H1 (cell line): ENCODE measurements around the gene GBGT1. TPM values are rescaled to one million over a fixed set of nuclear protein-coding genes. Genes with fewer than 3 reads are reported as not detected.

Experiments used
- CTCF ChIA-PET: fragments of 300-600 bp; sonication (Branson Sonifier 250); formaldehyde crosslinking; loops from one replicate; lab custom pipeline; 2021; ENCODE audit not compliant: partially characterized antibody; lab: Charles Lee
- POLR2A ChIA-PET: fragments of 300-600 bp; sonication (Branson Sonifier 250); formaldehyde crosslinking; loops from one replicate; lab custom pipeline; 2021; ENCODE audit warnings: inconsistent platforms; ENCODE audit not compliant: partially characterized antibody; lab: Charles Lee
- DNase-seq, 2 experiments: peaks; one replicate each; pipeline versions ENCODE4 v3.0.0 to v3.0.0-alpha.2; 2010 to 2022; ENCODE audit warnings: low spot score in 2 of 2, low read depth in 1 of 2, mixed read lengths in 1 of 2
- FAIRE-seq: peaks from 2 replicates; lab custom pipeline; 2011; peaks lifted over from hg19 to GRCh38; lab: Jason Lieb, UNC
- H2AFZ ChIP-seq: 2 replicates; pipeline ENCODE4 v1.8.1; 2012; ENCODE audit warnings: low read length, inconsistent platforms
- H2AK5ac ChIP-seq: 2 replicates; pipeline ENCODE4 v1.6.1; 2013; ENCODE audit warnings: low read depth, low read length
- H2BK120ac ChIP-seq: replicated peaks from 2 replicates; pipeline ENCODE3; 2013; ENCODE audit warnings: low read depth, low read length, inconsistent platforms
- H2BK12ac ChIP-seq: 2 replicates; pipeline ENCODE4 v1.6.1; 2013; ENCODE audit warnings: low read depth, low read length
- H2BK15ac ChIP-seq: 2 replicates; pipeline ENCODE4 v1.6.1; 2013; ENCODE audit warnings: low read length
- H2BK20ac ChIP-seq: 2 replicates; pipeline ENCODE4 v1.6.1; 2013; ENCODE audit warnings: low read length
- H2BK5ac ChIP-seq: 2 replicates; pipeline ENCODE4 v1.6.1; 2013; ENCODE audit warnings: low read depth, low read length
- H3K14ac ChIP-seq: 2 replicates; pipeline ENCODE4 v1.6.1; 2013; ENCODE audit warnings: inconsistent platforms; ENCODE audit not compliant: insufficient read length
- H3K18ac ChIP-seq: 2 replicates; pipeline ENCODE4 v1.6.1; 2013; ENCODE audit warnings: low read length; ENCODE audit errors: extremely low read depth
- H3K23ac ChIP-seq: 2 replicates; pipeline ENCODE4 v1.6.1; 2013; ENCODE audit warnings: inconsistent platforms; ENCODE audit not compliant: insufficient read length
- H3K23me2 ChIP-seq: 2 replicates; pipeline ENCODE4 v1.6.1; 2013; ENCODE audit warnings: low read depth, low read length
- H3K27ac ChIP-seq: 2 replicates; pipeline ENCODE4 v1.6.1; 2011; ENCODE audit warnings: low read depth, low read length, inconsistent platforms
- H3K27me3 ChIP-seq, 4 experiments: replicated peaks in 1 of 4; 1 replicate in 1 of 4; 2 replicates in 3 of 4; pipeline versions ENCODE4 v1.6.1 to v1.8.1; 2011 to 2013; ENCODE audit warnings: low read length in 3 of 4, mild to moderate bottlenecking in 3 of 4, inconsistent platforms in 2 of 4, mixed read lengths in 2 of 4, moderate library complexity in 1 of 4; ENCODE audit not compliant: control insufficient read depth in 3 of 4, insufficient read depth in 3 of 4; ENCODE audit errors: extremely low read depth in 1 of 4
- H3K36me3 ChIP-seq, 4 experiments: 2 replicates each; pipeline versions ENCODE4 v1.6.1 to v1.8.1; 2011 to 2013; ENCODE audit warnings: mild to moderate bottlenecking in 4 of 4, low read length in 3 of 4, moderate library complexity in 2 of 4, control low read depth in 1 of 4, inconsistent platforms in 1 of 4; ENCODE audit not compliant: insufficient read depth in 4 of 4, control insufficient read depth in 2 of 4
- H3K4ac ChIP-seq: replicated peaks from 2 replicates; pipeline ENCODE3; 2013; ENCODE audit warnings: low read length, low read depth, mixed read lengths, inconsistent platforms; ENCODE audit not compliant: insufficient read length
- H3K4me1 ChIP-seq, 4 experiments: replicated peaks in 1 of 4; 1 replicate in 1 of 4; 2 replicates in 3 of 4; pipeline versions ENCODE4 v1.6.1 to v1.8.1; 2011 to 2013; ENCODE audit warnings: low read length in 3 of 4, inconsistent platforms in 2 of 4, mixed read lengths in 1 of 4; ENCODE audit not compliant: insufficient read depth in 4 of 4, control insufficient read depth in 3 of 4
- H3K4me2 ChIP-seq, 2 experiments: 2 replicates each; pipeline versions ENCODE4 v1.6.1 to v1.8.1; 2011 to 2013; ENCODE audit warnings: low read depth in 2 of 2, low read length in 2 of 2, control low read depth in 1 of 2, inconsistent platforms in 1 of 2, mild to moderate bottlenecking in 1 of 2; ENCODE audit not compliant: insufficient read depth in 1 of 2
- H3K4me3 ChIP-seq, 4 experiments: fragments of 200-600, 300-600 bp in 1 of 4; sonication (generic), shearing (Covaris generic), sonication (Bioruptor Twin) in 1 of 4; 2 replicates each; pipeline versions ENCODE4 v1.5.1 to v1.8.1; 2011 to 2016; ENCODE audit warnings: low read length in 4 of 4, low read depth in 3 of 4, control low read depth in 2 of 4, inconsistent platforms in 2 of 4, mild to moderate bottlenecking in 2 of 4, mixed read lengths in 1 of 4, moderate library complexity in 1 of 4; ENCODE audit not compliant: insufficient read depth in 2 of 4; ENCODE audit errors: extremely low read depth in 1 of 4
- H3K56ac ChIP-seq: replicated peaks from 2 replicates; pipeline ENCODE3; 2013; ENCODE audit warnings: low read depth, mild to moderate bottlenecking, mixed read lengths, low read length, inconsistent platforms; ENCODE audit not compliant: insufficient read length
- H3K79me1 ChIP-seq: 2 replicates; pipeline ENCODE4 v1.6.1; 2013; ENCODE audit warnings: low read depth, low read length, control low read depth
- H3K79me2 ChIP-seq, 2 experiments: 2 replicates each; pipeline versions ENCODE4 v1.6.1 to v1.8.1; 2012 to 2013; ENCODE audit warnings: low read length in 2 of 2, mild to moderate bottlenecking in 2 of 2, inconsistent platforms in 1 of 2; ENCODE audit not compliant: insufficient read depth in 2 of 2, control insufficient read depth in 1 of 2
- H3K9ac ChIP-seq, 4 experiments: replicated peaks in 1 of 4; 1 replicate in 1 of 4; 2 replicates in 3 of 4; pipeline versions ENCODE4 v1.6.1 to v1.8.1; 2011 to 2013; ENCODE audit warnings: low read depth in 3 of 4, low read length in 3 of 4, control low read depth in 2 of 4, mild to moderate bottlenecking in 2 of 4, moderate library complexity in 2 of 4, inconsistent platforms in 1 of 4; ENCODE audit errors: extremely low read depth in 1 of 4
- H3K9me3 ChIP-seq, 2 experiments: 2 replicates each; pipeline versions ENCODE4 v1.6.1 to v1.8.1; 2012 to 2013; ENCODE audit warnings: mild to moderate bottlenecking in 2 of 2, moderate library complexity in 2 of 2, control low read depth in 1 of 2, inconsistent platforms in 1 of 2, low read depth in 1 of 2, low read length in 1 of 2, mixed read lengths in 1 of 2; ENCODE audit not compliant: insufficient read depth in 2 of 2
- H4K20me1 ChIP-seq, 2 experiments: replicated peaks in 1 of 2; 2 replicates each; pipeline versions ENCODE3 to v1.8.1; 2011 to 2013; ENCODE audit warnings: inconsistent platforms in 2 of 2, low read length in 2 of 2, mild to moderate bottlenecking in 1 of 2; ENCODE audit not compliant: insufficient read depth in 2 of 2, control insufficient read depth in 1 of 2
- H4K5ac ChIP-seq: 2 replicates; pipeline ENCODE4 v1.6.1; 2013; ENCODE audit warnings: low read length, low read depth, mixed read lengths, inconsistent platforms; ENCODE audit not compliant: insufficient read length
- H4K8ac ChIP-seq: 2 replicates; pipeline ENCODE4 v1.8.0; 2013; ENCODE audit warnings: mild to moderate bottlenecking, moderate library complexity, low read length, inconsistent platforms; ENCODE audit not compliant: insufficient read depth; ENCODE audit errors: extremely low read depth
- H4K91ac ChIP-seq: replicated peaks from 2 replicates; pipeline ENCODE3; 2013; ENCODE audit warnings: low read length, mixed read lengths, inconsistent platforms; ENCODE audit not compliant: insufficient read length
- BCL11A ChIP-seq, 2 experiments: IDR thresholded peaks; one replicate each; pipeline ENCODE4 v1.6.1; 2011; ENCODE audit warnings: low read depth in 2 of 2, low read length in 2 of 2, mild to moderate bottlenecking in 2 of 2
- EGR1 ChIP-seq: IDR thresholded peaks from 2 replicates; pipeline ENCODE4 v1.6.1; 2011; ENCODE audit warnings: low read depth, low read length, borderline replicate concordance
- JUND ChIP-seq: IDR thresholded peaks from 2 replicates; pipeline ENCODE4 v1.6.1; 2011; ENCODE audit warnings: mild to moderate bottlenecking, improper control_type of control experiment, low read length
- POLR2A ChIP-seq, 2 experiments: IDR thresholded peaks; 1 replicate in 1 of 2; 2 replicates in 1 of 2; pipeline ENCODE4 v1.6.1; 2011; ENCODE audit warnings: low read depth in 2 of 2, low read length in 2 of 2, mild to moderate bottlenecking in 2 of 2; ENCODE audit errors: control extremely low read depth in 1 of 2
- SIX5 ChIP-seq: IDR thresholded peaks from 2 replicates; pipeline ENCODE4 v1.6.1; 2011; ENCODE audit warnings: mild to moderate bottlenecking, low read depth, low read length
- TAF1 ChIP-seq: IDR thresholded peaks from 2 replicates; pipeline ENCODE4 v1.6.1; 2011; ENCODE audit warnings: mild to moderate bottlenecking, low read depth, low read length
- ZNF274 ChIP-seq: IDR thresholded peaks from 2 replicates; pipeline ENCODE4 v1.7.0; 2012; ENCODE audit warnings: low read length, borderline replicate concordance; ENCODE audit errors: extremely low read depth
- WGBS, 2 experiments: shearing (Covaris generic) in 1 of 2; methylation state at CpG; one replicate each; pipeline versions ENCODE4 v1.1.6 to v1.1.7; 2013 to 2015; ENCODE audit warnings: low lambda C conversion rate in 2 of 2, mixed read lengths in 2 of 2, inconsistent platforms in 1 of 2, low coverage in 1 of 2, missing lambda C conversion rate in 1 of 2; ENCODE audit not compliant: insufficient replicate concordance in 2 of 2, insufficient coverage in 1 of 2, insufficient read length in 1 of 2; ENCODE audit errors: extremely low coverage in 1 of 2, missing lambda C conversion rate in 1 of 2; 5-methylcytosine and 5-hydroxymethylcytosine counted together
- polyA plus RNA-seq, 7 experiments: library from polyadenylated mRNA; depleted of rRNA in 3 of 7; stranded (reverse) in 5 of 7; unstranded in 2 of 7; fragments of >200 nt in 5 of 7; fragments of 200-250 nt in 2 of 7; gene quantifications; 1 replicate in 5 of 7; 2 replicates in 1 of 7; 4 replicates in 1 of 7; pipeline versions ENCODE4 v1.2.1 to v1.2.3, GENCODE V29; 2011 to 2013; ENCODE audit warnings: missing spikeins in 2 of 7, mixed read lengths in 2 of 7
- total RNA-seq: library from RNA; stranded (reverse); fragmentation: NEBNext Ultra II Directional; extraction: Animal tissue kit (Norgen Biotek cat#: 25700); gene quantifications from 2 replicates; pipeline ENCODE4 v1.2.1, GENCODE V29; 2021

Gene GBGT1
- total and polyA plus RNA-seq, 2 of the 8 experiments (the other 6 are each of a cell fraction or from before 2014, with no cell fraction given), result 7.1 to 9.7 TPM

DNA sequence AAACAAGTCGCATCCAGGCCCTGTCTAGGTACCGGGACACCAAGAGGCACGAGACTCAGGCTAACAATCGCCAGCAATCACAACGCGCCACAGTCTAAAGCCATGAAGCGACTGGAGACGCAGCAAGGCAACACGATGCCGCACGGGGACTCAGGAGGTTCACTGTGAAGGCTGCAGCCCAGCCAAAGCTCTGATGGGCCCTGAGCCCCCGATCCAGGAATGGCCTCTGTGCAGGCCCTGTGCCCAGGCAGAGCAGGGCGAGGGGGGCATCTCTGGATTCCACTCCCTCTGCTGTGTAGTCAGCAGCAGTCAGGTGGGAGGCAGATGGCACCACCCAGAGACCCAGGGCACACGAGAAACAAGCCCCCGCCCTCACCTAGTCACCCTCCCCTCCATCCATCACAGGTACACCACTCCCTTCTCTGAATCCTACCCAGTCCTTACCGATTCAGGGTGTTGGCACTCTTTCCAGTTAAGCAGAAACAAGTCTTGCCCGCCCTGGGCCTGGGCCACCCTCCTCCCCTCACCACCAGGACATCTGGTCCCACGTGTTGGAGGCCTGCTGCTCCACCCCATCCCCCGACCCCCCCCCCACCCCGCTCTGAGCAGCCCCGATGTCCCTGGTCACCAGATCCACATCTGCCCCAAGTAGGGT is 43.7 kb downstream of the GBGT1 start:
- Histone ChIP-seq H3K56ac (no peak overlapping the region), H2BK12ac (0 out of 2 replicates have a peak overlapping the region, but pooled peaks have one; percentile 50), H3K4ac (no peak overlapping the region), H2BK15ac (no peak overlapping the region), H4K5ac (no peak overlapping the region), H3K4me1 (peaks cover 0 to 17% (median 7%) of the 10 kb centered on the region in 4 experiments; a peak in 6 of 7 replicates), H4K8ac (no peak overlapping the region), H3K36me3 (no peaks in the 10 kb centered on the region), H3K4me3 (peak overlapping the region; percentile 51 to 79 (median 56); a peak in 6 of 8 replicates), H3K14ac (no peak overlapping the region), H3K9ac (no peak overlapping the region; a peak in 1 of 7 replicates), H3K4me2 (peak overlapping the region; percentile 76 to 94), H2BK20ac (no peak overlapping the region), H3K79me2 (no peaks in the 10 kb centered on the region), H2AK5ac (peak overlapping the region; percentile 84; the same call in 1 of the 2 replicates), H3K27me3 (peaks cover 0 to 48% (median 33%) of the 10 kb centered on the region in 4 experiments; a peak in 5 of 7 replicates), H3K23ac (no peak overlapping the region), H4K91ac (peak overlapping the region; percentile 82), H3K27ac (no peak overlapping the region), H4K20me1 (peaks cover 40 to 48% of the 10 kb centered on the region in 2 experiments), H3K79me1 (no peaks in the 10 kb centered on the region), H2BK5ac (0 out of 2 replicates have a peak overlapping the region, but pooled peaks have one; percentile 24), H3K9me3 (no peaks in the 10 kb centered on the region), H2BK120ac (no peak overlapping the region), H3K23me2 (peaks cover 13% of the 10 kb centered on the region; the same call in 1 of the 2 replicates), H2AFZ (no peak overlapping the region), H3K18ac (no peak overlapping the region; the same call in 1 of the 2 replicates)
- ChIA-PET CTCF (interaction anchor here (0.6 to 19.3 kb wide), 8 partner anchors 10 to 106 kb away, joined by 3 to 337 read pairs (median 8); no protein-coding TSS in a partner anchor), POLR2A (interaction anchor here (3.4 kb wide), 1 partner anchor 28 kb away, joined by 13 read pairs; no protein-coding TSS in a partner anchor)
- DNase-seq (no peak), FAIRE-seq (no peak)
- TF ChIP-seq TAF1 (no peak), SIX5 (no peak), EGR1 (no peak), ZNF274 (no peak), BCL11A (IDR thresholded peaks at IDR 0.05; ENCODE audit: low read depth in 2 of 2, low read length in 2 of 2) (no peak), JUND (no peak), POLR2A (IDR thresholded peaks at IDR 0.05; ENCODE audit: control extremely low read depth in 1 of 2, low read depth in 2 of 2, low read length in 2 of 2) (no peak)
- 78% methylated on average over 17 of the region's 21 CpGs; no CpG with 5 or more reads in 1 of the 2 experiments for WGBS, 2 experiments
